Effector memory CD4-positive, alpha-beta T cell (primary cell): ENCODE results near the gene TRPC1.
A peak's percentile ranks its signal among the peaks of the same experiment; 100 is the strongest.

Experiments
- DNase-seq, 3 donors: peaks; one replicate each; pipeline ENCODE4 v3.0.0-alpha.2; 2020
- H3K27ac ChIP-seq: 2 replicates; pipeline ENCODE4 v1.7.0; 2013; ENCODE audit warnings: mild to moderate bottlenecking, low read length, moderate library complexity; ENCODE audit not compliant: insufficient read depth, poor library complexity, severe bottlenecking
- H3K27me3 ChIP-seq: replicated peaks from 2 replicates; pipeline ENCODE4 v1.7.0; 2013; ENCODE audit warnings: mild to moderate bottlenecking, low read length; ENCODE audit not compliant: insufficient read depth, control insufficient read depth, poor library complexity, severe bottlenecking
- H3K36me3 ChIP-seq: 2 replicates; pipeline ENCODE4 v1.7.0; 2013; ENCODE audit warnings: mild to moderate bottlenecking, low read length, moderate library complexity; ENCODE audit not compliant: control insufficient read depth, insufficient read depth
- H3K4me1 ChIP-seq: 2 replicates; pipeline ENCODE4 v1.7.0; 2013; ENCODE audit warnings: low read length, mild to moderate bottlenecking; ENCODE audit not compliant: control insufficient read depth, insufficient read depth, poor library complexity, severe bottlenecking
- H3K4me3 ChIP-seq: 2 replicates; pipeline ENCODE4 v1.7.0; 2013; ENCODE audit warnings: low read length, low read depth, mild to moderate bottlenecking; ENCODE audit not compliant: insufficient read depth, poor library complexity, severe bottlenecking
- H3K9me3 ChIP-seq: 2 replicates; pipeline ENCODE4 v1.7.0; 2013; ENCODE audit warnings: mild to moderate bottlenecking, low read length, moderate library complexity; ENCODE audit not compliant: control insufficient read depth
- total RNA-seq, 3 donors: gene quantifications; one replicate each; lab custom pipeline; 2026; lab: John Stamatoyannopoulos, UW

TRPC1 gene
- 11.8 to 15.1 (median 14.9) reads per million in 3 donors for total RNA-seq

GRCh38 chr3:142723968-142724681 is at the start of gene TRPC1:
Gene TRPC1, plus strand, starts transcription at chr3:142724034. Its CDS starts 526 bp downstream, at chr3:142724560.
- Histone ChIP-seq H3K27me3 (no peaks in the 10 kb centered on the region), H3K4me3 (peak within 1 kb of the TSS; percentile 74), H3K4me1 (peaks cover 9% of the 10 kb centered on the region), H3K9me3 (no peaks in the 10 kb centered on the region), H3K27ac (peak within 1 kb of the TSS; percentile 51), H3K36me3 (no peaks in the 10 kb centered on the region)
- DNase-seq: peak; percentile 71 to 80 (median 74)

- no peaks in the 10 kb centered on the region for H3K4me1 ChIP-seq
- no peak overlapping the region for H3K27ac ChIP-seq
- no peak overlapping the region for H3K4me3 ChIP-seq
- no peak for DNase-seq
- no peaks in the 10 kb centered on the region for H3K9me3 ChIP-seq
- H3K36me3 ChIP-seq: no peaks in the 10 kb centered on the region
- no peaks in the 10 kb centered on the region for H3K27me3 ChIP-seq
These were observed 47.7 kb upstream of the TRPC1 start for GRCh38 chr3:142676151-142676550.

- Histone ChIP-seq H3K4me1 (no peaks in the 10 kb centered on the region), H3K36me3 (no peaks in the 10 kb centered on the region), H3K4me3 (no peak overlapping the region), H3K9me3 (no peaks in the 10 kb centered on the region), H3K27me3 (no peaks in the 10 kb centered on the region), H3K27ac (no peak overlapping the region)
- no peak for DNase-seq
These were observed 43.1 kb upstream of the TRPC1 start for GRCh38 chr3:142680710-142681109.

GRCh38 chr3:142690613-142691012 is 33.2 kb upstream of the TRPC1 start:
- Histone ChIP-seq H3K4me3 (no peak overlapping the region), H3K36me3 (no peaks in the 10 kb centered on the region), H3K4me1 (no peaks in the 10 kb centered on the region), H3K9me3 (no peaks in the 10 kb centered on the region), H3K27me3 (no peaks in the 10 kb centered on the region), H3K27ac (no peak overlapping the region)
- no peak for DNase-seq

- Histone ChIP-seq H3K4me1 (no peaks in the 10 kb centered on the region), H3K36me3 (no peaks in the 10 kb centered on the region), H3K4me3 (no peak overlapping the region), H3K27ac (no peak overlapping the region), H3K9me3 (no peaks in the 10 kb centered on the region), H3K27me3 (no peaks in the 10 kb centered on the region)
- no peak for DNase-seq
These were observed 32.3 kb upstream of the TRPC1 start for GRCh38 chr3:142691527-142691926.

- Histone ChIP-seq H3K36me3 (no peaks in the 10 kb centered on the region), H3K27ac (no peak overlapping the region), H3K27me3 (no peaks in the 10 kb centered on the region), H3K4me3 (no peak overlapping the region), H3K9me3 (no peaks in the 10 kb centered on the region), H3K4me1 (no peaks in the 10 kb centered on the region)
- no peak for DNase-seq
These were observed 30.5 kb upstream of the TRPC1 start for GRCh38 chr3:142693136-142693853.

- H3K9me3 ChIP-seq: no peaks in the 10 kb centered on the region
- H3K4me3 ChIP-seq: no peak overlapping the region
- no peak overlapping the region for H3K27ac ChIP-seq
- no peaks in the 10 kb centered on the region for H3K4me1 ChIP-seq
- H3K36me3 ChIP-seq: no peaks in the 10 kb centered on the region
- no peak for DNase-seq
- no peaks in the 10 kb centered on the region for H3K27me3 ChIP-seq
These were observed 29.6 kb upstream of the TRPC1 start for GRCh38 chr3:142694225-142694624.

GRCh38 chr3:142705198-142705597 is 18.6 kb upstream of the TRPC1 start:
- Histone ChIP-seq H3K4me3 (no peak overlapping the region), H3K36me3 (no peaks in the 10 kb centered on the region), H3K9me3 (no peaks in the 10 kb centered on the region), H3K27ac (no peak overlapping the region), H3K4me1 (no peaks in the 10 kb centered on the region), H3K27me3 (no peaks in the 10 kb centered on the region)
- DNase-seq: no peak

- H3K36me3 ChIP-seq: no peaks in the 10 kb centered on the region
- H3K9me3 ChIP-seq: no peaks in the 10 kb centered on the region
- no peak overlapping the region for H3K4me3 ChIP-seq
- no peaks in the 10 kb centered on the region for H3K4me1 ChIP-seq
- no peak for DNase-seq
- no peaks in the 10 kb centered on the region for H3K27me3 ChIP-seq
- H3K27ac ChIP-seq: no peak overlapping the region
These were observed 17.3 kb upstream of the TRPC1 start for GRCh38 chr3:142706321-142707127.
